ENCODE results near the gene GPR75.
"Not testable (repeated sequence)": the region's sequence is repeated elsewhere in the genome, so short reads cannot be mapped to it uniquely, and the experiment has no call there.

Gene GPR75

DNA sequence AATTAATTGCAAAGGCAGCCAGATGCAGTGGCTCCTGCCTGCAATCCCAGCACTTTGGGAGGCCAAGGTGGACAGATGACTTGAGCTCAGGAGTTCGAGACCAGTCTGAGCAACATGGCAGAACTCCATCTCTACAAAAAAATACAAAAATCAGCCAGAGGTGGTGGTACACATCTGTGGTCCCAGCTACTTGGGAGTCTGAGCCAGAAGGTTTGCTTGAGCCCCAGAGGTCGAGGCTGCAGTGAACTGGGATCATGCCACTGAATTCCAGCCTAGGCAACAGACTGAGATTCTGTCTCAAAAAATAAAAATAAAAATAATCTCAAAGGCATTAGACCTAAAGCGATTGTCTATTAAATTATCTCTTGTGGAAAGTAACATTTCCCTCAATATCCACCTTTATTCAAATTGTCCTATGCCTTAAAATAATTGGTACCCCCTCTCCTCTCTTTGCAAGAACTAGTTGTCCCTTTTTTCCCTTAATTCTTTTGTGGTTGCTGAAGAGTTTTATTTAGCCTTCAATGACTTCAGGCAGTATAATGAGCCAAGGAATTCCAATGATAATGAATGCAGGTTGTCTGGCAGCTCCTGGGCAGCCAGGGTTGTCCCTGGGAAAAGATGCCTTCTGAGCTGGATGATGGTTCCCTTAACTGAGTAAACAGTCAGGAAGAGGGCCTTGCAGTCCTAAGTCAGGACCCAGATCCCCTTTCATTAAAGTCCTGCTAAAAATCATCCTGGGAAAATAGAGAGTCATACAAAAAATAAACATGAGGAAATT lies 32.2 kb downstream of the GPR75 start:
- Histone ChIP-seq H4K8ac (ENCODE audit: low read depth, low read length) (no peak overlapping the region), H3K9ac (ENCODE audit: low read length) (no peak overlapping the region), H2AK5ac (ENCODE audit: low read length) (no peak overlapping the region), H3K4me3 (ENCODE audit: low read depth, low read length) (no peak overlapping the region), H2BK5ac (ENCODE audit: low read depth, low read length, poor library complexity) (no peak overlapping the region), H3K36me3 (ENCODE audit: control insufficient read depth in 1 of 2, insufficient read depth in 2 of 2, low read length in 2 of 2) (no peaks in the 10 kb centered on the region), H3K23ac (ENCODE audit: low read length) (no peak overlapping the region), H3K27me3 (ENCODE audit: insufficient read depth, low read length) (no peaks in the 10 kb centered on the region), H2BK12ac (ENCODE audit: low read length) (no peak overlapping the region), H4K91ac (ENCODE audit: low read depth, low read length) (no peak overlapping the region), H2BK120ac (ENCODE audit: insufficient read depth, low read length, poor library complexity) (no peak overlapping the region), H3K27ac (ENCODE audit: low read depth, low read length) (no peak overlapping the region), H3K9me3 (ENCODE audit: insufficient read depth, low read depth, low read length) (no peaks in the 10 kb centered on the region), H3K14ac (ENCODE audit: low read length) (no peak overlapping the region), H2AFZ (ENCODE audit: insufficient read depth, low read length, poor library complexity) (no peak overlapping the region), H3K4me1 (ENCODE audit: control insufficient read depth in 1 of 2, insufficient read depth in 2 of 2, low read length in 2 of 2) (no peaks in the 10 kb centered on the region), H3K4ac (ENCODE audit: low read depth, low read length) (no peak overlapping the region), H3K79me1 (ENCODE audit: low read length) (no peaks in the 10 kb centered on the region), H3K79me2 (ENCODE audit: control insufficient read depth, insufficient read depth, low read length, poor library complexity) (no peaks in the 10 kb centered on the region), H3K4me2 (ENCODE audit: low read length) (no peak overlapping the region), H4K12ac (ENCODE audit: low read depth, low read length) (no peak overlapping the region), H3K18ac (ENCODE audit: low read length) (no peak overlapping the region)
- DNase-seq: no peak
- WGBS (ENCODE audit: extremely low coverage, insufficient coverage, insufficient read length): no CpG with 5 or more reads among the region's 3 CpGs

GRCh38 chr2:53826587-53827397 lies 33.0 kb downstream of the GPR75 start:
- H2BK5ac ChIP-seq (ENCODE audit: low read depth, low read length, poor library complexity): no peak overlapping the region
- no peak overlapping the region for H3K23ac ChIP-seq (ENCODE audit: low read length)
- H3K27ac ChIP-seq (ENCODE audit: low read depth, low read length): no peak overlapping the region
- H2BK120ac ChIP-seq (ENCODE audit: insufficient read depth, low read length, poor library complexity): no peak overlapping the region
- no peak overlapping the region for H3K14ac ChIP-seq (ENCODE audit: low read length)
- H3K9ac ChIP-seq (ENCODE audit: low read length): no peak overlapping the region
- H2AK5ac ChIP-seq (ENCODE audit: low read length): no peak overlapping the region
- H3K4me3 ChIP-seq (ENCODE audit: low read depth, low read length): no peak overlapping the region
- H2AFZ ChIP-seq (ENCODE audit: insufficient read depth, low read length, poor library complexity): no peak overlapping the region
- H3K4ac ChIP-seq (ENCODE audit: low read depth, low read length): no peak overlapping the region
- H4K91ac ChIP-seq (ENCODE audit: low read depth, low read length): no peak overlapping the region
- H3K79me2 ChIP-seq (ENCODE audit: control insufficient read depth, insufficient read depth, low read length, poor library complexity): no peaks in the 10 kb centered on the region
- H2BK12ac ChIP-seq (ENCODE audit: low read length): no peak overlapping the region
- H3K36me3 ChIP-seq (ENCODE audit: control insufficient read depth in 1 of 2, insufficient read depth in 2 of 2, low read length in 2 of 2): no peaks in the 10 kb centered on the region
- H3K79me1 ChIP-seq (ENCODE audit: low read length): no peaks in the 10 kb centered on the region
- H4K12ac ChIP-seq (ENCODE audit: low read depth, low read length): no peak overlapping the region
- H3K4me1 ChIP-seq (ENCODE audit: control insufficient read depth in 1 of 2, insufficient read depth in 2 of 2, low read length in 2 of 2): no peaks in the 10 kb centered on the region
- H3K27me3 ChIP-seq (ENCODE audit: insufficient read depth, low read length): no peaks in the 10 kb centered on the region
- H4K8ac ChIP-seq (ENCODE audit: low read depth, low read length): no peak overlapping the region
- no peak overlapping the region for H3K4me2 ChIP-seq (ENCODE audit: low read length)
- no peak overlapping the region for H3K18ac ChIP-seq (ENCODE audit: low read length)
- no peaks in the 10 kb centered on the region for H3K9me3 ChIP-seq (ENCODE audit: insufficient read depth, low read depth, low read length)
- no CpG with 5 or more reads among the region's 3 CpGs for WGBS (ENCODE audit: extremely low coverage, insufficient coverage, insufficient read length)
- DNase-seq: no peak

GRCh38 chr2:53826030-53826410 lies 33.7 kb downstream of the GPR75 start:
- H4K8ac ChIP-seq (ENCODE audit: low read depth, low read length): no peak overlapping the region
- H2AK5ac ChIP-seq (ENCODE audit: low read length): no peak overlapping the region
- no peaks in the 10 kb centered on the region for H3K4me1 ChIP-seq (ENCODE audit: control insufficient read depth in 1 of 2, insufficient read depth in 2 of 2, low read length in 2 of 2)
- H4K12ac ChIP-seq (ENCODE audit: low read depth, low read length): no peak overlapping the region
- H3K9ac ChIP-seq (ENCODE audit: low read length): no peak overlapping the region
- no peaks in the 10 kb centered on the region for H3K36me3 ChIP-seq (ENCODE audit: control insufficient read depth in 1 of 2, insufficient read depth in 2 of 2, low read length in 2 of 2)
- no peaks in the 10 kb centered on the region for H3K79me1 ChIP-seq (ENCODE audit: low read length)
- WGBS (ENCODE audit: extremely low coverage, insufficient coverage, insufficient read length): no CpG with 5 or more reads among the region's 1 CpG
- no peak overlapping the region for H3K23ac ChIP-seq (ENCODE audit: low read length)
- H3K9me3 ChIP-seq (ENCODE audit: insufficient read depth, low read depth, low read length): no peaks in the 10 kb centered on the region
- H3K79me2 ChIP-seq (ENCODE audit: control insufficient read depth, insufficient read depth, low read length, poor library complexity): no peaks in the 10 kb centered on the region
- no peak overlapping the region for H2BK5ac ChIP-seq (ENCODE audit: low read depth, low read length, poor library complexity)
- no peak for DNase-seq
- no peak overlapping the region for H2AFZ ChIP-seq (ENCODE audit: insufficient read depth, low read length, poor library complexity)
- no peak overlapping the region for H3K4me2 ChIP-seq (ENCODE audit: low read length)
- H3K4me3 ChIP-seq (ENCODE audit: low read depth, low read length): no peak overlapping the region
- no peak overlapping the region for H4K91ac ChIP-seq (ENCODE audit: low read depth, low read length)
- H3K4ac ChIP-seq (ENCODE audit: low read depth, low read length): no peak overlapping the region
- no peak overlapping the region for H2BK120ac ChIP-seq (ENCODE audit: insufficient read depth, low read length, poor library complexity)
- H3K27me3 ChIP-seq (ENCODE audit: insufficient read depth, low read length): no peaks in the 10 kb centered on the region
- H3K14ac ChIP-seq (ENCODE audit: low read length): no peak overlapping the region
- no peak overlapping the region for H2BK12ac ChIP-seq (ENCODE audit: low read length)
- no peak overlapping the region for H3K27ac ChIP-seq (ENCODE audit: low read depth, low read length)
- H3K18ac ChIP-seq (ENCODE audit: low read length): no peak overlapping the region

DNA sequence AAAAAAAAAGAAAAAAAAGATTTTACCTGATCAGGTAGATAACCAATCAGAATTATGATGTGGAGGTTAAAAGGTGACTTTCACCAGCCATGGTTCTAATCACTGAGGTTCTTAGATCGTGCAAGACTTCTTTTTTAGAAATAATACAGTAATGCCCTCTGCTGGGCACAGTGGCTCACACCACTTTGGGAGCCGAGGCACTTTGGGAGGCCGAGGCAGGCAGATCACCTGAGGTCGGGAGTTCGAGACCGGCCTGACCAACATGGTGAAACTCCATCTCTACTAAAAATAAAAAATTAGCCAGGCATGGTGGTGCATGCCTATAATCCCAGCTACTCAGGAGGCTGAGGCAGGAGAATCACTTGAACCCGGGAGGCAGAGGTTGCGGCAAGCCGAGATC lies 36.1 kb downstream of the GPR75 start:
- peak in 1 of 2 donors; percentile 29 for DNase-seq
- WGBS (ENCODE audit: extremely low coverage, insufficient coverage, insufficient read length): no CpG with 5 or more reads among the region's 9 CpGs

More for the DNA sequence above, 36.1 kb downstream of the GPR75 start:
- not testable (repeated sequence) for H3K27me3 ChIP-seq (ENCODE audit: insufficient read depth, low read length); H2BK120ac ChIP-seq (ENCODE audit: insufficient read depth, low read length, poor library complexity); H3K23ac ChIP-seq (ENCODE audit: low read length); H3K36me3 ChIP-seq (ENCODE audit: control insufficient read depth in 1 of 2, insufficient read depth in 2 of 2, low read length in 2 of 2); H3K27ac ChIP-seq (ENCODE audit: low read depth, low read length); H3K9me3 ChIP-seq (ENCODE audit: insufficient read depth, low read depth, low read length); H2AK5ac ChIP-seq (ENCODE audit: low read length); H4K8ac ChIP-seq (ENCODE audit: low read depth, low read length); H3K4me3 ChIP-seq (ENCODE audit: low read depth, low read length); H2BK5ac ChIP-seq (ENCODE audit: low read depth, low read length, poor library complexity); H3K79me2 ChIP-seq (ENCODE audit: control insufficient read depth, insufficient read depth, low read length, poor library complexity); H4K12ac ChIP-seq (ENCODE audit: low read depth, low read length); H4K91ac ChIP-seq (ENCODE audit: low read depth, low read length); H3K14ac ChIP-seq (ENCODE audit: low read length); H2AFZ ChIP-seq (ENCODE audit: insufficient read depth, low read length, poor library complexity); H3K4me1 ChIP-seq (ENCODE audit: control insufficient read depth in 1 of 2, insufficient read depth in 2 of 2, low read length in 2 of 2); H3K18ac ChIP-seq (ENCODE audit: low read length); H3K79me1 ChIP-seq (ENCODE audit: low read length); H3K9ac ChIP-seq (ENCODE audit: low read length); H3K4ac ChIP-seq (ENCODE audit: low read depth, low read length); H2BK12ac ChIP-seq (ENCODE audit: low read length); H3K4me2 ChIP-seq (ENCODE audit: low read length)

Measured in trophoblast cell (in vitro differentiated cells and primary cell).